ENCODE data around the gene KYNU.
A peak's percentile ranks its signal among the peaks of the same experiment; 100 is the strongest.
"Not testable (repeated sequence)": the region's sequence is repeated elsewhere in the genome, so short reads cannot be mapped to it uniquely, and the experiment has no call there.

KYNU gene

GRCh38 chr2:142920571-142920970, 43.1 kb downstream of the KYNU start:
- DNase-seq = no peak

GRCh38 chr2:142926445-142926844, 49.0 kb downstream of the KYNU start:
- no peak for DNase-seq

DNA sequence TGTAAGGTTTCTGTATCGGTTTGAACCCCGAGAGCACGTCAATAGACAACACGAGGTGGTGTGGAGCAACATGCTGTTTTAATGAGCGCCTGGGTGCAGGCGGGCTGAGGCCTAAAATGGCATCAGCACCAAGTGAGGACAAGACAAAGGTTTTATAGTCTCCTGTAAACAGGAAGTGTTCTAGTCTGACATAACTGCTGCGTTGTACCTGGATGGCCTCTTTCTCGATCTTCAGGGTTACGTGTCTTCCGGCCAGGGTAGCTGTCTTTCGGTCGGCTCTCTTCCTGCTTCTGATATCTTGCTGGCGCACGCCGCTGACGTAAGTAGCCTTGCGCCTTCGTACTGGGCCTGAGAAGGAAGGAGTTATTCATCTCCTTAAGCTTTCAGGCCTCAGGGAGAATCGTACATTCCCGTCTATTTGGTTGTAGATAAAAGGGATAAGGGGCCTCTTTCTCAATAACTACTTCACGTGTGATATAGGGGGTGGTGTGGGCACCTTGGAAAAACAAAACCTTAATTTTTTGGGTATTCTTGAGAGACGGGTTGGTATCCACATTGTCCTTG, 53.5 kb downstream of the KYNU start:
- DNase-seq = no peak

- no peak for DNase-seq
These were observed 56.5 kb downstream of the KYNU start for GRCh38 chr2:142933916-142934315.

DNA sequence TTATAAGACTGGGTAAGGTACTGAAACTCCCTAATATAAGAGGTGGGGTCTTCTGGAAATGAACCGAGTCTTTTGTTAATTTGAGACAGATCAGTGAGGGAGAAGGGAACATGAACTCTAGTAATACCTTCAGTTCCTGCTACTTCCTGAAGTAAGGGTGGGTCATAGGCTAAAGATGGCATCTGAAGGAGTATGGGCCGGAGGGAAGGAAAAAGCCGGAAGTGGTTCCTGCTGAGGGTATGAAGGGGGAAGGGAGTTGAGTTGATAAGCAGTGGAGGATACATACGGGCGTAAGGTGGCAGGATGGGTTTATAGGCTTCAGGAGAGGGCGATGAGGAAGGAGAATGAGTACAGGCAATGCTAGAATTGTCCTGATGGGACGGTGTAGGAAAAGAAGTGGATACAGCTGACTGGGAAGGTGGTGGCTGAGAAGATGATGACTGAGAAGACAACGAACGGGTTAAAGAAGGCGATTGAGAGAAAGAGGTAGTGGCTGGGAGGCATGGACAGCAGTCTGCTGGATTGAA, 58.2 kb downstream of the KYNU start:
- no peak for DNase-seq

DNA sequence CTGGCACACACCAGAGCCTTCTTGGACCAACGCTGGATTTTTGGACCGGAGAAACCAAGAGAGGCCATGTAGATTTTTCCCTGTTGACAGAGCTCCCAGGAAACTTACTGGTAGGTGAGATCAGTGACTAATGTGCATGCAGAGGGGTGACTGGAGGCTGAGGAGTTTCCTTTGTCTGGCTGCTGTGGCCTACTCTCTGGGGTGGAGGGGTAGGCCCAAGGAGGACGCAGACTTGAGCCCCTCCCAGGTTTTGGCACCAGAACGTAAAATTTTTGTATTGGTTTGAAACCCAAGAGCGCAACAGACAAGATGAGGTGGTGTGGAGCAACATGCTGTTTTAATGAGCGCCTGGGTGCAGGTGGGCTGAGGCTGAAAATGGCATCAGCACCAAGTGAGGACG, 59.2 kb downstream of the KYNU start:
- no peak for DNase-seq

GRCh38 chr2:142937347-142937746, 59.9 kb downstream of the KYNU start:
- DNase-seq = no peak

GRCh38 chr2:142938240-142938639, 60.8 kb downstream of the KYNU start:
- no peak for DNase-seq

- DNase-seq = no peak
These were observed 63.3 kb downstream of the KYNU start for GRCh38 chr2:142940606-142941223.

DNA sequence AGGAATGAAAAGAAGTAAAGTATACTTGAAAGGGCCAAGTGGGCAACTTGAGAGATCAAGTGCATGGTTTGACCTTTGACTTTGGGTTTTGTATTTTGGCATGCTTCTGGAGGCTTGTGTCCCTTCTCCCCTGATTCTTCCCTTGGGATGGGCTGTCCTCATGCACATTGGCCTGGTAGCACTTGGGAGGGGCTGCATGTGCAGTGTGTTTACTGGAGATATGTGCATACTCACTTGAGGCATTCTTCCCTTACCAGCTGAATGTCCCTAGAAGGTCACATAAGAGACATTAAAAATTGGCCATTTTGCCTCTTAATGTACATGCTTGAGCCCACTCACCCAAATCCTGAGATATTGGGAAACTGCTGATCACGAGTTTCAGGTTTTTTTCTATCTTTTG, 65.2 kb downstream of the KYNU start:
- no peak for DNase-seq

GRCh38 chr2:142944264-142944663, 66.8 kb downstream of the KYNU start:
- peak; percentile 6 for DNase-seq

GRCh38 chr2:142944721-142945120, 67.3 kb downstream of the KYNU start:
- no peak for DNase-seq

GRCh38 chr2:142946941-142947340, 69.5 kb downstream of the KYNU start:
- DNase-seq = no peak

DNA sequence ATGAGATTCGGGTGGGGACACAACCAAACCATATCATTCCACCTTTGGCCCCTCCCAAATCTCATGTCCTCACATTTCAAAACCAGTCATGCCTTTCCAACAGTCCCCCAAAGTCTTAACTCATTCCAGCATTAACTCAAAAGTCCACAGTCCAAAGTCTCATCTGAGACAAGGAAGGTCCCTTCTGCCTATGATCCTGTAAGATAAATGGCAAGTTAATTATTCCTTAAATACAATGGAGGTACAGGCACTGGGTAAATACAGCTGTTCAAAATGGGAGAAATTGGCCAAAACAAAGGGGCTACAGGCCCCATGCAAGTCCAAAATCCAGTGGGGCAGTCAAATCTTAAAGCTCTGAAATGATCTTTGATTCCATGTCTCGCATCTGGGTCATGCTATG, 71.3 kb downstream of the KYNU start:
- not testable (repeated sequence) for DNase-seq

GRCh38 chr2:142950323-142950722, 72.9 kb downstream of the KYNU start:
- DNase-seq = not testable (repeated sequence)

DNA sequence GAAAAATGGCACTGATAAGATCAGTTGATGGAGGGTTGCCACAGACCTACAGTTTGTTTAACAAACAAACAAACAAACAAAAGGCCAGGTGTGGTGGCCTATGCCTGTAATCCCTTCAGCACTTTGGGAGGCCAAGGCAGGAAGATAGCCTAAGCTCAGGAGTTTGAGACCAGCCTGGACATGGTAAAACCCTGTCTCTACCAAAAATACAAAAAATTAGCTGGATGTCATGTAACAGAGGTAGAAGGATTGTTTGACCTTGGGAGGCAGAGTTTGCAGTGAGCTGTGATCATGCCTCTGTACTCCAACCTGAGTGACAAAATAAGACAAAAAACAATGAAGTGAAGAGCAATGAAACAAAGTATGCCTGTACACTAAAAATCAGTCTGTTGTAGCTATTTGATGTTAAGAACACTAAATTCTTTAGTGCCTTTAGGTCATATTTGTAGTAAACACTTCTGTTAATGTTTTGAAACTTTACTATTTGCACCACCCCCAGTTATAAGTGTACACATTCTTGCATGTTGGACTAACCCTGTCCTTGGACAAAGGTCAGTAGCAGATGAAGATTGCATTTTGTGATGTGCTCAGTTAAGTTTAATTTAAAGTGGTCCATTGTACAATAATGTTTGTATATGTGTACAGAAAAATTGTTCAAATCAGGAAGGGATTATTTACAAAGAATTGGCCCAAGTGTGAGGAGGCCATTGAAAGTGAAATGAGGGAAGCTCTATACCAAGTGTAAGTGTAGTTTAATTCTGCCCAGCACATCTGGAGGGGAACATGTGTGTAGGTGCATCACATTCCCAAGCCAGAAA, 73.9 kb downstream of the KYNU start:
- DNase-seq = peak; percentile 0

- no peak for DNase-seq
These were observed 74.6 kb downstream of the KYNU start for GRCh38 chr2:142952018-142952417.

DNA sequence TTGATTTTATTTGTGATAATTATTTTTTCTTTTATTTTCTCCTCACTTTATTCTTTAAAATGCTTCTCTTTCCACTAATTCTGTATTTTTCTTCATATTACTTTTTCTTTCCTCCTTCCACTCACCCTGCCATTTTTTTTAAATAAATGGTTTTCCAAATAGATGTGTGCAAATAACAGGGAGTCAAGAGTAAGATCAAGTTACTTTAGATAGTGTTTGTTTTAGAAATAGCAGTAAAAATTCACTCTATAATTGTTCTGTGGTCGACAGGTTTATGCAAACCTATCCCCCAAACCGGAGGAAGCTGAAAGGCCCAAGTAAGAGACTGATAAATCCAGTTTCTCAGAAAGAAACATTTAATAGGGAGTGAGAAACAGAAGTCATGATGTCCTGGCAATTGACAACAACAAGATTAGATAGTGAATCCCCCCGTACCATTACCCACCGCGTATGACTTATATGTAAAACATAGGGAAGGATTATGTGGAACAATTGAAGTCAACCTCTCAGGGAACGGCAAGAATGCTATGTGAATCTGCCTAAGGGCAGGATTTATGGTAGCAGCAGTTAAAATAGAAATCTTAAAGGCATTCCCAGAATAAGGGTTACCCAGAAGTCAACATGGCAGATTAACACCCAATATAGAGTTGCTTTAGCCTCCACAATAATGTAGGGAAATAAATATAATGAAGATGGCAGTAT, 75.5 kb downstream of the KYNU start:
- peak; percentile 11 for DNase-seq

GRCh38 chr2:142954493-142954892, 77.0 kb downstream of the KYNU start:
- DNase-seq = no peak

DNA sequence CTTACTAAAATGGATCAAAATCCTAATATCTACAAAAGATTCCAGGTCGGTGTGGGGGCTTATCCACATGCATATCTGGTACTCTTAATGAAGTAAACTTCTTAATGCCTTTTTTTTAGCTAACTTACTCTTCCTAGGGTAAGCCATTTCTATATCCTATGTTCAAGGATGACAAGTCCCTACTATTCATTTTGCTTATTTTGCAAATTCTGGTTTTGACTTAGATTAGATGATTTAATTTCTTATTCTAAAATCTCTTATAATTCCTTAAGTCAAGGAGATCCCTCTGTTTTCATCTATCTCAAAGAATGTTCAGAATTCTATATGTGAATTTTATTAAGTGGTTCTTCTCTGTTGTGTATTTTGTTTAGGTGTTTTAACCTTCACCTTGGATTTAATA, 79.7 kb downstream of the KYNU start:
- DNase-seq = no peak

GRCh38 chr2:142961202-142961601, 83.7 kb downstream of the KYNU start:
- DNase-seq = peak; percentile 0

DNA sequence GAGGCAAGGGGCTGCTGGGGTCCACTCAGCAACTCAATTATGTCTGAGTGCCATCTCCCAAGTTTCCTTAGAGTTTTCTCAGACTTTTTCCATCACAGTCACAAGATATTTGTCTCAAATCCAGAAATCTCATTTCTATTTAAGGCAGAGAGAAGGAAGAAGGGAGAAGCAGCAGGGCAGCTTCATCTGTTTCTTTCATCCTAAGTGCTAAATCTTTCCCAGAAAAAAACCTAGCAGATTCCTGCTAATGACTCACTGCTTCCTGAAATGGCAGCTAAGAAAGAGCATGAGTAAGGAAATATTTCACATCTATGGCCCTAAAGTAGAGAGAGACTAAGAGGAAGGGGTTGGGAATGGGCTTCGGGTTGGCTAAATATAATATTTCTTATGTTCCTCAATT, 88.0 kb downstream of the KYNU start:
- DNase-seq = no peak

- no peak for DNase-seq
These were observed 88.8 kb downstream of the KYNU start for GRCh38 chr2:142966284-142966683.
